NCI-H2029 (cell line): ENCODE measurements around the gene BOLA1.
"Not testable (repeated sequence)": the region's sequence is repeated elsewhere in the genome, so short reads cannot be mapped to it uniquely, and the experiment has no call there.

ENCODE experiments used
- DNase-seq: peaks from one replicate; lab custom pipeline; 2025; lab: John Stamatoyannopoulos, UW

The BOLA1 gene

GRCh38 chr1:149931212-149931790 lies 31.9 kb downstream of the BOLA1 start:
- no peak for DNase-seq

- no peak for DNase-seq
Measured at GRCh38 chr1:149932474-149932873, 33.1 kb downstream of the BOLA1 start.

- no peak for DNase-seq
Measured at GRCh38 chr1:149933208-149933607, 33.8 kb downstream of the BOLA1 start.

- DNase-seq = no peak
Measured at GRCh38 chr1:149934356-149934755, 35.0 kb downstream of the BOLA1 start.

- no peak for DNase-seq
Measured at GRCh38 chr1:149936170-149936991, 37.0 kb downstream of the BOLA1 start, which contains the start of gene MTMR11. Gene MTMR11, minus strand, starts transcription at chr1:149936879. Its CDS starts 232 bp downstream, at chr1:149936647.

- peak; percentile 14 for DNase-seq
Measured at GRCh38 chr1:149936992-149937705, 37.8 kb downstream of the BOLA1 start.

GRCh38 chr1:149937759-149938158 lies 38.4 kb downstream of the BOLA1 start:
- no peak for DNase-seq

GRCh38 chr1:149938668-149939003 lies 39.3 kb downstream of the BOLA1 start:
- DNase-seq = not testable (repeated sequence)

GRCh38 chr1:149940427-149940826 lies 41.1 kb downstream of the BOLA1 start:
- no peak for DNase-seq

GRCh38 chr1:149942207-149942606 lies 42.8 kb downstream of the BOLA1 start:
- no peak for DNase-seq

- DNase-seq = no peak
Measured at GRCh38 chr1:149942885-149943284, 43.5 kb downstream of the BOLA1 start.

GRCh38 chr1:149945206-149945605 lies 45.8 kb downstream of the BOLA1 start:
- no peak for DNase-seq

GRCh38 chr1:149949911-149950310 lies 50.5 kb downstream of the BOLA1 start:
- no peak for DNase-seq
